HuH-7.5 (cell line): ENCODE data around the gene SERINC1.

Experiments
- DNase-seq: peaks from one replicate; pipeline ENCODE4 v3.0.0; 2011; ENCODE audit warnings: low spot score

Gene SERINC1

GRCh38 chr6:122393351-122393896, 78.2 kb downstream of the SERINC1 start:
- no peak for DNase-seq
